HEK293 (cell line): ENCODE results near the gene CHMP3.

Experiments used
- CTCF ChIA-PET: fragments of 350-600 bp; formaldehyde crosslinking; extraction: SDS; loops from one replicate; lab custom pipeline; 2021; ENCODE audit warnings: antibody characterized with exemption; lab: Yijun Ruan, JAX
- POLR2A ChIA-PET: fragments of 300-600 bp; formaldehyde crosslinking; extraction: SDS; loops from one replicate; lab custom pipeline; 2020; ENCODE audit warnings: antibody characterized with exemption, inconsistent platforms; lab: Yijun Ruan, JAX
- H3K27ac ChIP-seq: fragments of 200-500 bp; sonication (Bioruptor generic); 2 replicates; pipeline ENCODE4 v1.5.1; 2014; ENCODE audit warnings: low read depth, low read length, control low read depth, inconsistent platforms; ENCODE audit errors: extremely low read depth
- H3K36me3 ChIP-seq, 2 experiments: fragments of 200-500 bp in 1 of 2; sonication (Bioruptor generic) in 1 of 2; 1 replicate in 1 of 2; 2 replicates in 1 of 2; pipeline ENCODE4 v1.5.1; 2014 to 2017; ENCODE audit warnings: inconsistent platforms in 2 of 2, low read length in 2 of 2; ENCODE audit not compliant: control insufficient read depth in 2 of 2, insufficient read depth in 1 of 2
- H3K4me1 ChIP-seq: fragments of 200-500 bp; sonication (Bioruptor generic); 2 replicates; pipeline ENCODE4 v1.5.1; 2014; ENCODE audit warnings: mild to moderate bottlenecking, low read length, inconsistent platforms; ENCODE audit not compliant: control insufficient read depth, insufficient read depth
- H3K4me3 ChIP-seq: 2 replicates; pipeline ENCODE4 v1.5.1; 2011; ENCODE audit warnings: low read depth, mild to moderate bottlenecking, control low read depth, low read length, moderate library complexity
- H3K9me3 ChIP-seq: fragments of 200-500 bp; sonication (Bioruptor generic); 2 replicates; pipeline ENCODE4 v1.5.1; 2014; ENCODE audit warnings: low read depth, low read length, inconsistent platforms; ENCODE audit not compliant: control insufficient read depth, insufficient read depth
- HOXA7 ChIP-seq: sonication (generic); formaldehyde crosslinking; IDR thresholded peaks from 2 replicates; pipeline ENCODE4 v1.8.1; 2022; ENCODE audit warnings: missing genetic modification reagents, borderline replicate concordance
- HOXD13 ChIP-seq: sonication (generic); formaldehyde crosslinking; IDR thresholded peaks from 2 replicates; pipeline ENCODE4 v1.8.0; 2022; ENCODE audit warnings: missing genetic modification reagents, borderline replicate concordance
- KLF1 ChIP-seq: fragments of 450-650 bp; formaldehyde crosslinking; IDR thresholded peaks from 2 replicates; pipeline ENCODE4 v1.5.1; 2016; ENCODE audit warnings: missing biosample characterization, missing genetic modification characterization
- OSR2 ChIP-seq: fragments of 450-650 bp; formaldehyde crosslinking; IDR thresholded peaks from 2 replicates; pipeline ENCODE4 v1.5.1; 2016; ENCODE audit warnings: missing biosample characterization, missing genetic modification characterization
- PRDM1 ChIP-seq: fragments of 450-650 bp; formaldehyde crosslinking; IDR thresholded peaks from 2 replicates; pipeline ENCODE4; 2016; ENCODE audit warnings: missing biosample characterization, missing genetic modification characterization
- RBAK ChIP-seq: fragments of 450-650 bp; formaldehyde crosslinking; IDR thresholded peaks from 2 replicates; pipeline ENCODE4 v1.5.1; 2016; ENCODE audit warnings: missing biosample characterization, missing genetic modification characterization
- ZNF121 ChIP-seq: fragments of 450-650 bp; formaldehyde crosslinking; IDR thresholded peaks from 2 replicates; pipeline ENCODE4 v1.5.1; 2016; ENCODE audit warnings: missing biosample characterization, missing genetic modification characterization
- ZNF169 ChIP-seq: fragments of 450-650 bp; formaldehyde crosslinking; IDR thresholded peaks from 2 replicates; pipeline ENCODE4 v1.5.1; 2016; ENCODE audit warnings: missing biosample characterization, missing genetic modification characterization
- ZNF202 ChIP-seq: fragments of 450-650 bp; formaldehyde crosslinking; IDR thresholded peaks from 2 replicates; pipeline ENCODE4 v1.5.1; 2016; ENCODE audit warnings: missing biosample characterization, missing genetic modification characterization, borderline replicate concordance
- ZNF350 ChIP-seq: fragments of 450-650 bp; formaldehyde crosslinking; IDR thresholded peaks from 2 replicates; pipeline ENCODE4 v1.5.0; 2017; ENCODE audit warnings: missing biosample characterization, mild to moderate bottlenecking, missing genetic modification characterization
- ZNF530 ChIP-seq: fragments of 450-650 bp; formaldehyde crosslinking; IDR thresholded peaks from 2 replicates; pipeline ENCODE4 v1.5.1; 2016; ENCODE audit warnings: low read depth, missing biosample characterization, missing genetic modification characterization
- ZNF549 ChIP-seq: fragments of 450-650 bp; IDR thresholded peaks from 2 replicates; pipeline ENCODE4 v1.5.1; 2018; ENCODE audit warnings: missing biosample characterization, missing genetic modification characterization, mild to moderate bottlenecking, inconsistent platforms, moderate library complexity
- ZNF571 ChIP-seq: fragments of 450-650 bp; formaldehyde crosslinking; IDR thresholded peaks from 2 replicates; pipeline ENCODE4 v1.5.0; 2017; ENCODE audit warnings: missing biosample characterization, missing genetic modification characterization
- ZNF660 ChIP-seq: fragments of 450-650 bp; IDR thresholded peaks from 2 replicates; pipeline ENCODE4 v1.5.1; 2018; ENCODE audit warnings: missing biosample characterization, mild to moderate bottlenecking, missing genetic modification characterization
- TF ChIP-seq, protein P1 (sequence below): fragments of 450-650 bp; formaldehyde crosslinking; IDR thresholded peaks from 2 replicates; pipeline ENCODE4 v1.5.1; 2017; ENCODE audit warnings: missing biosample characterization, missing genetic modification characterization
- TF ChIP-seq, protein P2 (sequence below): fragments of 450-650 bp; formaldehyde crosslinking; IDR thresholded peaks from 2 replicates; pipeline ENCODE4 v1.5.1; 2016; ENCODE audit warnings: missing biosample characterization, missing genetic modification characterization
- TF ChIP-seq, protein P3 (sequence below): fragments of 450-650 bp; formaldehyde crosslinking; IDR thresholded peaks from 2 replicates; pipeline ENCODE4 v1.5.1; 2016; ENCODE audit warnings: missing biosample characterization, missing genetic modification characterization
- TF ChIP-seq, protein P4 (sequence below): fragments of 450-650 bp; formaldehyde crosslinking; IDR thresholded peaks from 2 replicates; pipeline ENCODE4 v1.5.1; 2016; ENCODE audit warnings: missing biosample characterization, missing genetic modification characterization
- TF ChIP-seq, protein P5 (sequence below): fragments of 450-650 bp; formaldehyde crosslinking; IDR thresholded peaks from 2 replicates; pipeline ENCODE4 v1.5.1; 2016; ENCODE audit warnings: missing biosample characterization, missing genetic modification characterization

Gene CHMP3

DNA sequence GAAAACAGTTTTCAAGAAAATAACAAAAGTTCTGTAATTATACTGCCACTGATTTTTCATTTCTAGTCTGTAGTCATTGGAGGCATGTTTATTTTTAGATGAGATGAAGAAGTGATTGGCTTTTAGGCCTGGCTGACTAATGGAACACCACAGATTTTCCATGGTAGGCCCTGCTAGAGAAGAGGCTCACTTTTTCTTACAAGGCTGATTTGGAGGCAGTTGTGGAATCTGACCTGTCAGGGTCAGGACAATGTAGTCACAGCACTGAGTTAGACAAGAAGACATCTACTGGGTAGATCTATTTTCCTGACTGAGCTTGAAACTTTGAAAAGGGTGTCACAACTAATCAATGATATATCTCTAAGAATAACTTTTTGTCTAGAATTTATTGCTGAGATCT, 78.1 kb downstream of the CHMP3 start (continued):
- TF ChIP-seq, protein P1, sequence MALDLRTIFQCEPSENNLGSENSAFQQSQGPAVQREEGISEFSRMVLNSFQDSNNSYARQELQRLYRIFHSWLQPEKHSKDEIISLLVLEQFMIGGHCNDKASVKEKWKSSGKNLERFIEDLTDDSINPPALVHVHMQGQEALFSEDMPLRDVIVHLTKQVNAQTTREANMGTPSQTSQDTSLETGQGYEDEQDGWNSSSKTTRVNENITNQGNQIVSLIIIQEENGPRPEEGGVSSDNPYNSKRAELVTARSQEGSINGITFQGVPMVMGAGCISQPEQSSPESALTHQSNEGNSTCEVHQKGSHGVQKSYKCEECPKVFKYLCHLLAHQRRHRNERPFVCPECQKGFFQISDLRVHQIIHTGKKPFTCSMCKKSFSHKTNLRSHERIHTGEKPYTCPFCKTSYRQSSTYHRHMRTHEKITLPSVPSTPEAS (tag by site-specific recombination) = no peak
- TF ChIP-seq ZNF121 (tag by site-specific recombination) = no peak

DNA sequence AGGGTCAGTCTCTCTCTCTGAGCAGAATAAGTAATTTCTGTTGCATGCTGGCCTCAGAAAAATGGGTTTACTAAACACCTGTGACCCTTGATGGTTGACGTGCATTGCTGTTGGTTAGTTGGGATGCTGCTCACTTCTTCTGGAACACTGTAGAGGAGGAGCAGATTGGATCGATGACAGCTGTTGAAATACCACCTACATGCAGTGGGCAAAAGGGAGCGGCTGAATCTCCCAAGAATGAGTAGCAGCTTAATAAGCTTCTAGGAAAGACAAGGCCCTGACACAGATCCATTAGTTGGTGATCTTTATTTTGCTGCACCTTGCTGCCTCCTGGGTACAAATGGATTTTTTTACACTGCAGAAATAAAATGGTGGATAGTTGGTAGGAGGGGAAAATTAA, 78.9 kb downstream of the CHMP3 start:
- Histone ChIP-seq H3K27ac (no peak overlapping the region), H3K36me3 (peaks cover 67 to 97% of the 10 kb centered on the region in 2 experiments), H3K4me1 (no peaks in the 10 kb centered on the region), H3K4me3 (no peak overlapping the region), H3K9me3 (no peaks in the 10 kb centered on the region)
- TF ChIP-seq, protein P2, sequence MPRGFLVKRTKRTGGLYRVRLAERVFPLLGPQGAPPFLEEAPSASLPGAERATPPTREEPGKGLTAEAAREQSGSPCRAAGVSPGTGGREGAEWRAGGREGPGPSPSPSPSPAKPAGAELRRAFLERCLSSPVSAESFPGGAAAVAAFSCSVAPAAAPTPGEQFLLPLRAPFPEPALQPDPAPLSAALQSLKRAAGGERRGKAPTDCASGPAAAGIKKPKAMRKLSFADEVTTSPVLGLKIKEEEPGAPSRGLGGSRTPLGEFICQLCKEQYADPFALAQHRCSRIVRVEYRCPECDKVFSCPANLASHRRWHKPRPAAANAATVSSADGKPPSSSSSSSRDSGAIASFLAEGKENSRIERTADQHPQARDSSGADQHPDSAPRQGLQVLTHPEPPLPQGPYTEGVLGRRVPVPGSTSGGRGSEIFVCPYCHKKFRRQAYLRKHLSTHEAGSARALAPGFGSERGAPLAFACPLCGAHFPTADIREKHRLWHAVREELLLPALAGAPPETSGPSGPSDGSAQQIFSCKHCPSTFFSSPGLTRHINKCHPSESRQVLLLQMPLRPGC (tag by site-specific recombination) = no peak
- TF ChIP-seq, protein P3, sequence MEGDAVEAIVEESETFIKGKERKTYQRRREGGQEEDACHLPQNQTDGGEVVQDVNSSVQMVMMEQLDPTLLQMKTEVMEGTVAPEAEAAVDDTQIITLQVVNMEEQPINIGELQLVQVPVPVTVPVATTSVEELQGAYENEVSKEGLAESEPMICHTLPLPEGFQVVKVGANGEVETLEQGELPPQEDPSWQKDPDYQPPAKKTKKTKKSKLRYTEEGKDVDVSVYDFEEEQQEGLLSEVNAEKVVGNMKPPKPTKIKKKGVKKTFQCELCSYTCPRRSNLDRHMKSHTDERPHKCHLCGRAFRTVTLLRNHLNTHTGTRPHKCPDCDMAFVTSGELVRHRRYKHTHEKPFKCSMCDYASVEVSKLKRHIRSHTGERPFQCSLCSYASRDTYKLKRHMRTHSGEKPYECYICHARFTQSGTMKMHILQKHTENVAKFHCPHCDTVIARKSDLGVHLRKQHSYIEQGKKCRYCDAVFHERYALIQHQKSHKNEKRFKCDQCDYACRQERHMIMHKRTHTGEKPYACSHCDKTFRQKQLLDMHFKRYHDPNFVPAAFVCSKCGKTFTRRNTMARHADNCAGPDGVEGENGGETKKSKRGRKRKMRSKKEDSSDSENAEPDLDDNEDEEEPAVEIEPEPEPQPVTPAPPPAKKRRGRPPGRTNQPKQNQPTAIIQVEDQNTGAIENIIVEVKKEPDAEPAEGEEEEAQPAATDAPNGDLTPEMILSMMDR (tag by site-specific recombination) = no peak
- TF ChIP-seq, protein P4, sequence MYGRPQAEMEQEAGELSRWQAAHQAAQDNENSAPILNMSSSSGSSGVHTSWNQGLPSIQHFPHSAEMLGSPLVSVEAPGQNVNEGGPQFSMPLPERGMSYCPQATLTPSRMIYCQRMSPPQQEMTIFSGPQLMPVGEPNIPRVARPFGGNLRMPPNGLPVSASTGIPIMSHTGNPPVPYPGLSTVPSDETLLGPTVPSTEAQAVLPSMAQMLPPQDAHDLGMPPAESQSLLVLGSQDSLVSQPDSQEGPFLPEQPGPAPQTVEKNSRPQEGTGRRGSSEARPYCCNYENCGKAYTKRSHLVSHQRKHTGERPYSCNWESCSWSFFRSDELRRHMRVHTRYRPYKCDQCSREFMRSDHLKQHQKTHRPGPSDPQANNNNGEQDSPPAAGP (tag by site-specific recombination) = no peak
- TF ChIP-seq ZNF350 (tag by site-specific recombination) (no peak), ZNF660 (no peak), PRDM1 (no peak), HOXD13 (CRISPR knock-in tag) (no peak), ZNF169 (tag by site-specific recombination) (no peak), HOXA7 (no peak), ZNF202 (tag by site-specific recombination) (no peak), OSR2 (tag by site-specific recombination) (no peak), KLF1 (tag by site-specific recombination) (no peak), ZNF549 (tag by site-specific recombination) (no peak), ZNF530 (no peak), RBAK (no peak), ZNF571 (tag by site-specific recombination) (no peak)
- TF ChIP-seq, protein P5, sequence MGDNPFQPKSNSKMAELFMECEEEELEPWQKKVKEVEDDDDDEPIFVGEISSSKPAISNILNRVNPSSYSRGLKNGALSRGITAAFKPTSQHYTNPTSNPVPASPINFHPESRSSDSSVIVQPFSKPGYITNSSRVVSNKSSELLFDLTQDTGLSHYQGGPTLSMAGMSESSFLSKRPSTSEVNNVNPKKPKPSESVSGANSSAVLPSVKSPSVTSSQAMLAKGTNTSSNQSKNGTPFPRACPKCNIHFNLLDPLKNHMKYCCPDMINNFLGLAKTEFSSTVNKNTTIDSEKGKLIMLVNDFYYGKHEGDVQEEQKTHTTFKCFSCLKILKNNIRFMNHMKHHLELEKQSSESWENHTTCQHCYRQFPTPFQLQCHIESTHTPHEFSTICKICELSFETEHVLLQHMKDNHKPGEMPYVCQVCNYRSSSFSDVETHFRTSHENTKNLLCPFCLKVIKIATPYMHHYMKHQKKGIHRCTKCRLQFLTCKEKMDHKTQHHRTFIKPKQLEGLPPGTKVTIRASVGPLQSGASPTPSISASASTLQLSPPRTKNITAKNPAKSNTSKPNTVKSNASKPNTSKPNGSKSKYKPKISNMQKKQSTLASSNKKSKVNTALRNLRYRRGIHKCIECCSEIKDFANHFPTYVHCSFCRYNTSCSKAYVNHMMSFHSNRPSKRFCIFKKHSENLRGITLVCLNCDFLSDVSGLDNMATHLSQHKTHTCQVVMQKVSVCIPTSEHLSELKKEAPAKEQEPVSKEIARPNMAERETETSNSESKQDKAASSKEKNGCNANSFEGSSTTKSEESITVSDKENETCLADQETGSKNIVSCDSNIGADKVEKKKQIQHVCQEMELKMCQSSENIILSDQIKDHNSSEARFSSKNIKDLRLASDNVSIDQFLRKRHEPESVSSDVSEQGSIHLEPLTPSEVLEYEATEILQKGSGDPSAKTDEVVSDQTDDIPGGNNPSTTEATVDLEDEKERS (tag by site-specific recombination) = no peak
- ChIA-PET POLR2A (no interaction called here), CTCF (no interaction called here)
